GM12865 (cell line): ENCODE data around the gene ZFYVE26.

Experiments
- DNase-seq: peaks from one replicate; pipeline ENCODE4 v3.0.0; 2010; ENCODE audit warnings: low read depth
- H3K4me3 ChIP-seq: 2 replicates; pipeline ENCODE4 v1.5.1; 2011; ENCODE audit warnings: mild to moderate bottlenecking, low read depth, low read length, control low read depth
- CTCF ChIP-seq: IDR thresholded peaks from 2 replicates; pipeline ENCODE4 v1.5.1; 2011; ENCODE audit warnings: low read length, control low read depth, low read depth, inconsistent platforms; ENCODE audit not compliant: insufficient read depth; ENCODE audit errors: missing control alignments

ZFYVE26 gene

GRCh38 chr14:67698179-67698578 is 118.2 kb downstream of the ZFYVE26 start:
- no peak for TF ChIP-seq CTCF
- H3K4me3 ChIP-seq: no peak overlapping the region
- no peak for DNase-seq

- H3K4me3 ChIP-seq: no peak overlapping the region
- TF ChIP-seq CTCF: no peak
- no peak for DNase-seq
These were observed 119.4 kb downstream of the ZFYVE26 start for GRCh38 chr14:67697006-67697405.
